Liver (tissue), 9 donors: ENCODE measurements around the gene COQ7. TPM values are rescaled to one million over a fixed set of nuclear protein-coding genes. Genes with fewer than 3 reads are reported as not detected.

Experiments
- DNase-seq: peaks from one replicate; pipeline ENCODE4 v3.0.0-alpha.2; 2017; ENCODE audit warnings: low spot score
- H3K27ac ChIP-seq, 2 donors: one replicate each; pipeline ENCODE4 v1.7.0; 2013; ENCODE audit warnings: inconsistent platforms in 2 of 2, low read length in 2 of 2, control low read depth in 1 of 2, low read depth in 1 of 2, mild to moderate bottlenecking in 1 of 2
- H3K27me3 ChIP-seq, 4 donors: one replicate each; pipeline versions ENCODE4 v1.6.1 to v1.7.0; 2013; ENCODE audit warnings: low read length in 3 of 4, inconsistent platforms in 1 of 4, mild to moderate bottlenecking in 1 of 4, moderate library complexity in 1 of 4; ENCODE audit not compliant: control insufficient read depth in 4 of 4, insufficient read depth in 4 of 4
- H3K36me3 ChIP-seq, 4 donors: one replicate each; pipeline versions ENCODE4 v1.6.1 to v1.7.0; 2013; ENCODE audit warnings: low read length in 3 of 4, mild to moderate bottlenecking in 3 of 4, low read depth in 1 of 4, moderate library complexity in 1 of 4; ENCODE audit not compliant: control insufficient read depth in 4 of 4, insufficient read depth in 3 of 4
- H3K4me1 ChIP-seq, 4 donors: one replicate each; pipeline versions ENCODE4 v1.6.1 to v1.7.0; 2013; ENCODE audit warnings: low read length in 3 of 4, mild to moderate bottlenecking in 3 of 4, moderate library complexity in 1 of 4; ENCODE audit not compliant: control insufficient read depth in 4 of 4, insufficient read depth in 4 of 4
- H3K4me3 ChIP-seq, 3 donors: one replicate each; pipeline versions ENCODE4 v1.6.1 to v1.7.0; 2013; ENCODE audit warnings: low read length in 3 of 3, control low read depth in 1 of 3, low read depth in 1 of 3, mild to moderate bottlenecking in 1 of 3
- H3K9ac ChIP-seq, 2 donors: one replicate each; pipeline ENCODE4 v1.7.0; 2013; ENCODE audit warnings: low read length in 2 of 2, mild to moderate bottlenecking in 2 of 2, moderate library complexity in 2 of 2, control low read depth in 1 of 2, low read depth in 1 of 2
- H3K9me3 ChIP-seq, 4 donors: one replicate each; pipeline versions ENCODE4 v1.6.1 to v1.7.0; 2013; ENCODE audit warnings: low read length in 3 of 4; ENCODE audit not compliant: control insufficient read depth in 4 of 4
- EGR1 ChIP-seq, 2 donors: IDR thresholded peaks; 2 replicates each; pipeline ENCODE4 v1.6.1; 2016 to 2018; ENCODE audit warnings: antibody characterized with exemption in 2 of 2, low read depth in 2 of 2
- FOXA2 ChIP-seq: IDR thresholded peaks from 2 replicates; pipeline ENCODE4 v1.6.1; 2016; ENCODE audit warnings: antibody characterized with exemption
- GABPA ChIP-seq, 2 donors: IDR thresholded peaks in 1 of 2; conservative IDR thresholded peaks in 1 of 2; 2 replicates each; pipeline ENCODE4 v1.6.1; 2016; ENCODE audit warnings: antibody characterized with exemption in 2 of 2, mild to moderate bottlenecking in 1 of 2, moderate library complexity in 1 of 2
- RAD21 ChIP-seq, 2 donors: IDR thresholded peaks; 2 replicates each; pipeline ENCODE4 v1.6.1; 2016; ENCODE audit warnings: antibody characterized with exemption in 2 of 2, mild to moderate bottlenecking in 2 of 2
- REST ChIP-seq: IDR thresholded peaks from 2 replicates; pipeline ENCODE4 v1.6.1; 2016; ENCODE audit warnings: antibody characterized with exemption, mild to moderate bottlenecking
- SP1 ChIP-seq: IDR thresholded peaks from 2 replicates; pipeline ENCODE4 v1.6.1; 2018; ENCODE audit warnings: antibody characterized with exemption, mild to moderate bottlenecking
- TAF1 ChIP-seq: conservative IDR thresholded peaks from 2 replicates; pipeline ENCODE4 v1.6.1; 2016; ENCODE audit warnings: antibody characterized with exemption, mild to moderate bottlenecking
- ZBTB33 ChIP-seq: IDR thresholded peaks from 2 replicates; pipeline ENCODE4 v1.6.1; 2016; ENCODE audit warnings: antibody characterized with exemption
- WGBS: extraction: QIAGEN DNeasy Blood & Tissue Kit; methylation state at CpG from one replicate; pipeline ENCODE4 v1.1.7; 2013; 5-methylcytosine and 5-hydroxymethylcytosine counted together
- polyA plus RNA-seq, 2 donors: library from polyadenylated mRNA; stranded (reverse) in 1 of 2; unstranded in 1 of 2; fragments of 200-250 nt in 1 of 2; fragments of >200 nt in 1 of 2; fragmentation: Nextera tagmentation in 1 of 2; extraction: Ambion mirVana in 1 of 2; gene quantifications; one replicate each; pipeline versions ENCODE4 v1.2.1 to v1.2.3, GENCODE V29; 2013 to 2015
- total RNA-seq, 2 donors: library from RNA; depleted of rRNA; stranded (reverse); fragments of >200 nt; gene quantifications; one replicate each; pipeline ENCODE4 v1.2.3, GENCODE V29; 2014
- TF ChIP-seq, protein P1 (sequence below): IDR thresholded peaks from 2 replicates; pipeline ENCODE4 v1.6.1; 2016; ENCODE audit warnings: antibody characterized with exemption
- TF ChIP-seq, protein P2 (sequence below): fragments of 150-350 bp; IDR thresholded peaks from 2 replicates; pipeline ENCODE4 v1.5.1; 2017; ENCODE audit warnings: improper control_type of control experiment, low read depth, low read length; ENCODE audit not compliant: missing input control
- donor health status: healthy.
- donor health status: healthy.
- donor health status: healthy.
- donor health status: healthy.
- donor health status: healthy.

COQ7 gene
- total and polyA plus RNA-seq, 4 donors: 5.3 to 10.8 (median 7.2) TPM

- no peak for DNase-seq
- H3K4me1 ChIP-seq: peaks cover 5 to 9% (median 8%) of the 10 kb centered on the region in 4 donors
- H3K4me3 ChIP-seq: no peak overlapping the region
- 72% methylated on average over 11 of the region's 11 CpGs for WGBS
- no peak overlapping the region for H3K27ac ChIP-seq
- TF ChIP-seq REST (no peak), FOXA2 (no peak), RAD21 (IDR thresholded peaks at IDR 0.05) (no peak), ZBTB33 (no peak), EGR1 (IDR thresholded peaks at IDR 0.05; ENCODE audit: low read depth in 2 of 2) (no peak)
- TF ChIP-seq, protein P1, sequence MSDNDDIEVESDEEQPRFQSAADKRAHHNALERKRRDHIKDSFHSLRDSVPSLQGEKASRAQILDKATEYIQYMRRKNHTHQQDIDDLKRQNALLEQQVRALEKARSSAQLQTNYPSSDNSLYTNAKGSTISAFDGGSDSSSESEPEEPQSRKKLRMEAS: no peak
- TF ChIP-seq, protein P2, sequence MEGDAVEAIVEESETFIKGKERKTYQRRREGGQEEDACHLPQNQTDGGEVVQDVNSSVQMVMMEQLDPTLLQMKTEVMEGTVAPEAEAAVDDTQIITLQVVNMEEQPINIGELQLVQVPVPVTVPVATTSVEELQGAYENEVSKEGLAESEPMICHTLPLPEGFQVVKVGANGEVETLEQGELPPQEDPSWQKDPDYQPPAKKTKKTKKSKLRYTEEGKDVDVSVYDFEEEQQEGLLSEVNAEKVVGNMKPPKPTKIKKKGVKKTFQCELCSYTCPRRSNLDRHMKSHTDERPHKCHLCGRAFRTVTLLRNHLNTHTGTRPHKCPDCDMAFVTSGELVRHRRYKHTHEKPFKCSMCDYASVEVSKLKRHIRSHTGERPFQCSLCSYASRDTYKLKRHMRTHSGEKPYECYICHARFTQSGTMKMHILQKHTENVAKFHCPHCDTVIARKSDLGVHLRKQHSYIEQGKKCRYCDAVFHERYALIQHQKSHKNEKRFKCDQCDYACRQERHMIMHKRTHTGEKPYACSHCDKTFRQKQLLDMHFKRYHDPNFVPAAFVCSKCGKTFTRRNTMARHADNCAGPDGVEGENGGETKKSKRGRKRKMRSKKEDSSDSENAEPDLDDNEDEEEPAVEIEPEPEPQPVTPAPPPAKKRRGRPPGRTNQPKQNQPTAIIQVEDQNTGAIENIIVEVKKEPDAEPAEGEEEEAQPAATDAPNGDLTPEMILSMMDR: no peak
- no peaks in the 10 kb centered on the region for H3K9me3 ChIP-seq
- H3K36me3 ChIP-seq: no peaks in the 10 kb centered on the region
- no peak overlapping the region for H3K9ac ChIP-seq
- H3K27me3 ChIP-seq: no peaks in the 10 kb centered on the region
Measured at GRCh38 chr16:19105891-19106624, 38.6 kb downstream of the COQ7 start.

- Histone ChIP-seq H3K36me3 (no peaks in the 10 kb centered on the region), H3K4me1 (peaks cover 9 to 14% (median 12%) of the 10 kb centered on the region in 4 donors), H3K27me3 (no peaks in the 10 kb centered on the region), H3K9me3 (no peaks in the 10 kb centered on the region), H3K27ac (no peak overlapping the region), H3K4me3 (no peak overlapping the region), H3K9ac (no peak overlapping the region)
- DNase-seq: no peak
- 91% methylated on average over 2 of the region's 2 CpGs for WGBS
- TF ChIP-seq GABPA (IDR thresholded peaks at IDR 0.05 in 1 of 2, conservative IDR thresholded peaks at IDR 0.05 in 1 of 2) (no peak), TAF1 (no peak), SP1 (no peak)
Measured at GRCh38 chr16:19106625-19107020, 39.2 kb downstream of the COQ7 start.
